Spleen (tissue), 7 donors: ENCODE results near the gene TNRC6A.
"Not testable (repeated sequence)": the region's sequence is repeated elsewhere in the genome, so short reads cannot be mapped to it uniquely, and the experiment has no call there.

Experiments used
- CTCF ChIP-seq, 11 experiments: fragments of 200-600 bp in 7 of 11; fragments of 450-650 bp in 4 of 11; sonication (generic) in 4 of 11; IDR thresholded peaks in 8 of 11; conservative IDR thresholded peaks in 3 of 11; 1 replicate in 7 of 11; 2 replicates in 4 of 11; pipeline versions ENCODE4 v1.4.0 to v1.8.0; 2016 to 2021; ENCODE audit warnings: antibody characterized with exemption in 11 of 11, inconsistent platforms in 4 of 11, mild to moderate bottlenecking in 1 of 11
- POLR2A ChIP-seq, 3 donors: fragments of 450-650 bp; IDR thresholded peaks; one replicate each; pipeline ENCODE4 v1.5.1; 2017; ENCODE audit warnings: antibody characterized with exemption in 3 of 3, mild to moderate bottlenecking in 1 of 3
- POLR2AphosphoS5 ChIP-seq, 3 donors: sonication (generic); formaldehyde crosslinking; IDR thresholded peaks; one replicate each; pipeline ENCODE4 v1.5.1; 2017; ENCODE audit warnings: antibody characterized with exemption in 3 of 3
- donor health status: DM: no; HTN: no; CAD: no; lungs with moderate emphysema.
- donor health status: DM: no; HTN: no; CAD: no.
- donor health status: DM: no; HTN: no; CAD: no.

GRCh38 chr16:24707760-24708159, 21.7 kb upstream of the TNRC6A start:
- TF ChIP-seq POLR2A (IDR thresholded peaks at IDR 0.05); CTCF (IDR thresholded peaks at IDR 0.05 in 8 of 11, conservative IDR thresholded peaks at IDR 0.05 in 3 of 11); POLR2AphosphoS5 (IDR thresholded peaks at IDR 0.05): not testable (repeated sequence)
